K562 treated with DMSO at 1 percent for 48 hours (cell line): Measurements from ENCODE around the gene ATG9B. TPM values are rescaled to one million over a fixed set of nuclear protein-coding genes. Genes with fewer than 3 reads are reported as not detected.

Experiments
- total RNA-seq: library from RNA; unstranded; fragments of 300-600 nt; gene quantifications from 2 replicates; pipeline ENCODE4 v1.2.3, GENCODE V29; 2022; ENCODE audit warnings: low replicate concordance; ENCODE audit errors: extremely low read depth

The ATG9B gene, protein sequence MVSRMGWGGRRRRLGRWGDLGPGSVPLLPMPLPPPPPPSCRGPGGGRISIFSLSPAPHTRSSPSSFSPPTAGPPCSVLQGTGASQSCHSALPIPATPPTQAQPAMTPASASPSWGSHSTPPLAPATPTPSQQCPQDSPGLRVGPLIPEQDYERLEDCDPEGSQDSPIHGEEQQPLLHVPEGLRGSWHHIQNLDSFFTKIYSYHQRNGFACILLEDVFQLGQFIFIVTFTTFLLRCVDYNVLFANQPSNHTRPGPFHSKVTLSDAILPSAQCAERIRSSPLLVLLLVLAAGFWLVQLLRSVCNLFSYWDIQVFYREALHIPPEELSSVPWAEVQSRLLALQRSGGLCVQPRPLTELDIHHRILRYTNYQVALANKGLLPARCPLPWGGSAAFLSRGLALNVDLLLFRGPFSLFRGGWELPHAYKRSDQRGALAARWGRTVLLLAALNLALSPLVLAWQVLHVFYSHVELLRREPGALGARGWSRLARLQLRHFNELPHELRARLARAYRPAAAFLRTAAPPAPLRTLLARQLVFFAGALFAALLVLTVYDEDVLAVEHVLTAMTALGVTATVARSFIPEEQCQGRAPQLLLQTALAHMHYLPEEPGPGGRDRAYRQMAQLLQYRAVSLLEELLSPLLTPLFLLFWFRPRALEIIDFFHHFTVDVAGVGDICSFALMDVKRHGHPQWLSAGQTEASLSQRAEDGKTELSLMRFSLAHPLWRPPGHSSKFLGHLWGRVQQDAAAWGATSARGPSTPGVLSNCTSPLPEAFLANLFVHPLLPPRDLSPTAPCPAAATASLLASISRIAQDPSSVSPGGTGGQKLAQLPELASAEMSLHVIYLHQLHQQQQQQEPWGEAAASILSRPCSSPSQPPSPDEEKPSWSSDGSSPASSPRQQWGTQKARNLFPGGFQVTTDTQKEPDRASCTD
- total RNA-seq: not detected in 2 replicates

DNA sequence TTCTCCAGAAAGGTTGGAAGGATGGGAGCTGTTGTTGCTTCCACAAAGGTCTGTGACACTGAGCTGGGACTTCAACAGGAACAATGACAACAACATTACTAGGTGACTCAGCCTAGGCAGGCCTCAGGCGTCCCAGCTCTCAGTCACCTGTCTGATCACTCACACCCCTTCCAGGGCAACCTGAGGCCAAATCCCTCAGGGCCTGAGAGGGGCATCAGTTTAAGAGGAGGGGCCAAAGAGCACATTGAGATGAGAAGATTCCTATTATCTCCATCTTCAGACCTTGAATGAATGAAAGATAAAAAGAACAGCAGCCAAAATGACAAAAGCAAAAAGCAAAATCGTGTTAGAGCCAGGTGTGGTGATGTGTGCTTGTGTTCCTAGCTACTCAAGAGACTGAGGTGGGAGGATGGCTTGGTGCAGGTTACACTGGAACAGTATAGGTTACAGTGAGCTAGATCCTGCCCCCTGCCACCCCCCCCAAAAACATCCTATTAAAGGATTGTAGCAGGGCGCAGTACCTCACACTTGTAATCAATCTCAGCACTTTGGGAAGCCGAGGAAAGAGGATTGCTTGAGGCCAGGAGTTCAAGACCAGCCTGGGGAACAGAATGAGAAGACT, at the start of gene ATG9B:
Gene ATG9B, minus strand, starts transcription at position 60 of the 622 bp plus-strand sequence. CDS start 71 bp downstream, outside the sequence.

DNA sequence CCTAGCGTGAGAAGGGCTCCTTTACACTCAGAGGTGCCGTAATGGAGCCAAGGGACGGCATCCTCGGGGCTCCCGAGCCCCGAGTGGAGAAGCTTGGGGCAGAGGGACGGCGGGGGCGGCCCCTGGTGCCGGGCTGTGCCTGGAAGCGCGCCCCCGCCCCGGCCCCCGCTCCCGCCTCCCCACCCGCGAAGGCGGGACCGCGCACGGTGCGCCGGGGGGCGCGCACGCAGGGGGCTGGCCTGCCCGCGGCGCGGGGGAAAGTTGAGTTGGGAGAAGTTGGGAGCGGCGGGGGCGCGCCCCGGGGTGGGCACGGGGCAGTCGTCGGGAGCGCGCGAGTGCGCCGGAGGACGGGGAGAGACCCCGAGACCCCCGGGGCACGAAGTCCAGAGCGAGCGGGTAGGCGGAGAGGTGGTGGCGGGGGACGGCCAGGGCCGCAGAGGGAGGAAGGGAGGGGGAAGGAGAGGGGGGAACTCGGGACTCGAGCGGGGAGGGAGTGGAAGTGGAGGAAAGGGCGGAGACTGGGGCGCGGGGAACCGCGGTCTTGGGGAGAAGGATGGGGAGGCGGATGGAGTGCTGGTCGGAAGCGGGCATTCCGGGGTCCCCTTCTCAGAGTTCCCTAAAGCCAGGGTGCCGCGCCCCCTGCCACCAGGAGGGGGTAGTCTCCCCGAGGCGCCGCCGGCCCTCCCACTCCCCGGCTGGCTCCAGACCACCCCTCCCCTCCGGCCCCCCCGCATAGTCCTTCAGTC, 35.2 kb upstream of the ATG9B start, which contains the start of gene SLC4A2:
Gene SLC4A2, plus strand, starts transcription at position 223 of the 746 bp plus-strand sequence. CDS start 2,399 bp downstream, outside the sequence.

DNA sequence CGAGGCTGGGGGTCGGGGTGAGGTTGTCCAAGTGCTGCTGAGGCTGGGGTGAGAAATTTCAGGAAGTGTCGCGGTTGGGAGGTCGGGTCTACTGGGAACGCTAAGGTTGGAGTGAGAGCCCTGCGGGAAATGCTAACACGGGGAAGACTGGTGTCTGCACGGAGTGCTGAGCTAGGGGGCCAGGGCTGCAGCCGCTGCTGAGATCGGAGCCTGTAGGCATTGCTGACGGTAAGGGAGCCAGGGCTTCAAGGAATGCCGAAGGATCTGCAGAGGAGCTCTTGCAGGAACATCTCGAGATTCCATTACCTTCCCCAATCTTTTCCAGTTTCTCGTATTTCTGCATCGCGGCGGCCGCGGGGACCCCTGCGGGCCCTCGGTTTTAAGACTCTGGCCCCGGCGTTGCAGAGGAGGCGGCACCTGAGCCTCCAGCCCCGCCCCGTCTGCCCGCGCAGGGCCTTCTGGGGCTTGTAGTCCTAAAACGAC, 33.3 kb upstream of the ATG9B start, which contains the start of gene CDK5:
Gene CDK5, minus strand, starts transcription at position 392 of the 483 bp plus-strand sequence. Its CDS starts 49 bp downstream, at position 343.

DNA sequence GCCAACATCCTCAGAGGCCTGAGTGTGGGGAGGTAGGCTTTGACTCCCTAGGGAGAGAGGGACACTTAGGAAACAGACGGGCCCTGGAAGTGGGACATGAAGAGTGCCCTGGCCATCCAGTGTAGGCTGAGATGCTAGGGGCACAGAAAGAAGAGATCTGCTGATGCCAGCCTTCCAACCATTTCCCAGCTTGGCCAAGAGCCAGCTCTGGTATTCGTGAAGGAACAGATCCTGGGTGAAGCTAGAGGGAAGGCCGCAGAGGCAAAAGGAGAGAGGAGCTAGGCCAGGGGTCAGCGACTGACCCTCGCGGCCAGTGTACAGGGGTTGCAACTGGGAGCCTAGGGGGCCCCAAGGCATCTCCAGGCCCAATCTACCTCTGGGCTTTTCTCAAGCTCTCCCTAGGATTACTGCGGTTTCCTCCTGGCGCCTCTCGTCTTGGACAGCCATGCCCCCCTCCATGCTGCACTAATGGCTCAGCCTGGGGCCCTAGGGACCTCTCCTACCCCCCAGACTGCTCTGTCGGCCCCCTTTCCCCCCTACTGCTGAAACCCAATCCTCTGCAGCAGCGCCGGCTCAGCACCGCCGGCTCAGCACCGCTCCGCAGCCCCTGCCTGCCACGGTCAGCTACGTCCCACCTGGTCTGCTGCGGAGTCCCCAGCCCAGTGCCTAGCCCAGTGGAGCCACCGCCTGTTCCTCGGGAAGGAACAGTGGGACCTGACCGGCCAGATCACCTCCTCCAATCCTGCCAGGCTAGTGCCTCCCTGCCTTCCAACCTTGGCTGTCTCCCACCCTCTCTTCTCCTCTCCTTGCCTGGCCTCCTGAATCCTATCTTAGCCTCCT, 23.9 kb upstream of the ATG9B start, which contains the start of gene ASIC3:
Gene ASIC3, plus strand, starts transcription at position 556 of the 840 bp plus-strand sequence. CDS start 355 bp downstream, outside the sequence.

DNA sequence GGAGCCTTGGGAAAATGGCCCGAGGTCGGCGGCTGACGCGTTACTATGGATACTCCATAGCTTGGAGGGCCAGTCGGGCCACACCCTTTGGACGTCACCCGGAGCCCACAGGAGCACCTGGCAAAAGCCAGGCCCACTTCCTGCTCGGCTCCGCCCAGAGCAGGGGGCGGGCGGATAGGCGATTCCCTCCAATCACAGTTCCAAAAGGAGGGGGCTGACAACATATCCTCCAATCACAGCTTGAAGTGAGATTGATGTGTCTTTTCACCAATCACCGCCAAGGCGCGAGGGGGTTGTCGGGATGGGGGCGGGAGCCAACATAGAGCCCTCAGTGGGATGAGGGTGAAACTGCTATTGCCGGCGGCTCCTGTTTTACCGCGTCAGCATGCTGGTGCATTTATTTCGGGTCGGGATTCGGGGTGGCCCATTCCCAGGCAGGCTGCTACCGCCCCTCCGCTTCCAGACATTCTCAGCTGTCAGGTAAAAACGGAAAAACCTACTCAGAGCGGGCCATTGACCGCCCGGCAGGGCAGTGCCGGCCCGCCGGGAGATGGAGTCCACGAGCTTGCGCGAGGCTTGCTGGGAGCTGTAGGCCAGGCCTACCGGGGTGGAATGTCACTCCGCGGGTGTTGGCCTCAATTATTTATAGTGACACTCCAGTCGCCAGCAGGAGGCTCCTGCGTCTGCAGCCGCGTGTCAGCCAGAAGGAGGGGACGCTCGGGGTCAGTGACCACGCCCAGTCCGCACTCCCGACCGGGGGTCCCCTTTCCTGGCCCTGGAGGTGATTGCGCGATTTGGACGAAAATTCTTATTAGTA, 4.0 kb upstream of the ATG9B start, which contains the start of gene ABCB8:
Gene ABCB8, plus strand, starts transcription at position 320 of the 817 bp plus-strand sequence. Its CDS starts 66 bp downstream, at position 386.

DNA sequence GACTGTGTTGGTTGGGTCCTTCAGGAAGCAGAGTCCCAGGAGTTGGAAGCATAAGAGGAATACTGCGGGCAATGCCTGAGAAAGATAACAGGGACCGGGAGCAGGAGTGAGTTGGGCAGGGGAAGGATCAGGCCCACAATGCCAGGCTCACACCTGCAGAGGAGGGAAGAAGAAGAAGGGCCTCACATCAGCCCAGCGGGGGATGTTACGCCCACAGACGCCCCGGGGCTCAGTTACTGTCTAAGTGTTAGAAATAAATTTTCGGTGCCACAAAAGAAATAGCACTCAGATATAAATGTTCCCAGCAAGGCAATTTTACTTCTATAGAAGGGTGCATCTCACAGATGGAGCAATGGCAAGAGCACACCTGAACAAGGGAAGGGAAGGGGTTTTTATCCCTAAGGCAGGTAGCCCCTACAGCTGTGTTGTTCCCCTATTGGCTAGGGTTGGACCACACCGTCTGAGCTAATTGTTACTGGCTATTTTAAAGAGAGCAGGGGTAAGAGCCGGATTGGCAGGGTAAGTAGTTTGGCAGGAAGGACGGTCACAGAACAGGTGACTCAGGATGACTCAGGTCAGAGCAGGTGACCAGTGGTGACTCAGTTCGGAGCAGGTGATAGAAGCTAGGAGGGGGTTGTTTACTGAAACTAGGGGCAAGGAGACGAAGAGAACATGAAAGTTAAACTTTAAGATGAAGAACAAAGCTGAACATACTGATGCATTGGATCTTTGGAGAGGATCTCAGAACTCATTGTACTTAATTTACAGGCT, 33.7 kb downstream of the ATG9B start, which contains the start of gene NOS3:
Gene NOS3, plus strand, starts transcription at position 602 of the 771 bp plus-strand sequence. CDS start 2,787 bp downstream, outside the sequence.

DNA sequence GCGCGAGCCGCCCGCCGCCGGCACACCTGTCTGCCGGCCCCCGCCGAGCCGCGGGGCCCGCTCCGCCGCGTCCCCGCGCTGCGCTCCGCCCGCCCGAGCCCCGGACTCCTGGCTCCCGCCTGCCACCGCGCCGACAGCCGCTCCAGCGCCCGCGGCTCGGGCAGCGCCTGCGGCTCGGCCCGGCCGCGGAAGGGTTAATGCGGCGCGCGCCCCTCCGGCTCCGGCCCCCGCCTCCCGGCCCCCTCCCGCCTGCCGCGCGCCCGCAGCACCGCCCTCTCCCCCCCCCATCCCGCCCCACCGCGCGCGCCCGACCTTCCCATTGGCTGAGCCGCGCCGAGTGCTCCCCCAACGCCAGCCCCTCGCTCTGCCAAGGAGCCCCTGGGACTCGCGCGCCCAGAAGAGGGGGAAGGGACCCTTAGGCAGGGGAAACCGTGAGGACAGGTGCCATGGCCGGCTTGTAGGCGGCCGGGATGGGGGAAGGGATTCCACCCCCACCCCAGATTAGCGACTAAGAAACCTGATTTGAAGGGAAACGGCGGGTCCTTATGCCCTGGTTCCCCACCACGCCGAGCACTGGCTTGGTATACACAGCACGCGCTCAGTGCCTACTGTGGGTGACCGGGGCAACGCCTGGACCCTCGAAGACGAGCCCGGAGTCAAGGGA, 46.0 kb downstream of the ATG9B start, which contains the start of gene KCNH2:
Gene KCNH2, minus strand, starts transcription at position 196 of the 664 bp plus-strand sequence. CDS start 408 bp downstream, outside the sequence.

Other genes starting within 250 kb of the ATG9B start
- not detected in 2 replicates for gene TMEM176B, start 224.1 kb downstream of the ATG9B start, total RNA-seq
- not detected in 2 replicates for gene TMEM176A, start 223.7 kb downstream of the ATG9B start, total RNA-seq
- not detected in 2 replicates for gene AOC1, start 172.0 kb downstream of the ATG9B start, total RNA-seq
- not detected in 2 replicates for gene KCNH2, start 46.2 kb downstream of the ATG9B start, total RNA-seq
- gene NOS3, start 33.5 kb downstream of the ATG9B start, total RNA-seq: not detected in 2 replicates
- not detected in 2 replicates for gene ABCB8, start 4.0 kb upstream of the ATG9B start, total RNA-seq
- not detected in 2 replicates for gene ASIC3, start 24.0 kb upstream of the ATG9B start, total RNA-seq
- gene CDK5, start 33.4 kb upstream of the ATG9B start, total RNA-seq: not detected in 2 replicates
- 232 TPM in 1 of 2 replicates, not detected in the other for gene SLC4A2, start 35.1 kb upstream of the ATG9B start, total RNA-seq
- not detected in 2 replicates for gene FASTK, start 56.3 kb upstream of the ATG9B start, total RNA-seq
- not detected in 2 replicates for gene TMUB1, start 59.0 kb upstream of the ATG9B start, total RNA-seq
- gene AGAP3, start 62.0 kb upstream of the ATG9B start, total RNA-seq: not detected in 2 replicates
- gene GBX1, start 143.2 kb upstream of the ATG9B start, total RNA-seq: not detected in 2 replicates
- gene ASB10, start 162.8 kb upstream of the ATG9B start, total RNA-seq: not detected in 2 replicates
- gene H2BK1, start 186.0 kb upstream of the ATG9B start, total RNA-seq: not detected in 2 replicates
- gene ABCF2, start 202.7 kb upstream of the ATG9B start, total RNA-seq: not detected in 2 replicates
- not detected in 2 replicates for gene CHPF2, start 208.0 kb upstream of the ATG9B start, total RNA-seq
- gene SMARCD3, start 224.2 kb upstream of the ATG9B start, total RNA-seq: not detected in 2 replicates